Measurements from ENCODE around the gene CPT2. TPM values are rescaled to one million over a fixed set of nuclear protein-coding genes. Genes with fewer than 3 reads are reported as not detected.
A peak's percentile ranks its signal among the peaks of the same experiment; 100 is the strongest.

The CPT2 gene
- total and polyA plus RNA-seq, 2 of the 13 experiments (the other 11 are each of a cell fraction or from before 2014, with no cell fraction given) = 12.6 to 14.6 TPM

- TF ChIP-seq ARNTL (CRISPR knock-in tag; IDR thresholded peaks at IDR 0.05) = peak; percentile 50; the same call in 1 of the 2 replicates
- no peak for TF ChIP-seq HNRNPL (IDR thresholded peaks at IDR 0.05; ENCODE audit: low read depth, low read length)
- TF ChIP-seq GABPB1 (CRISPR knock-in tag; IDR thresholded peaks at IDR 0.05) = peak; percentile 100
- no peak for TF ChIP-seq MAF1 (CRISPR knock-in tag; IDR thresholded peaks at IDR 0.05; ENCODE audit: borderline replicate concordance)
- TF ChIP-seq ASH2L (IDR thresholded peaks at IDR 0.05; ENCODE audit: insufficient read length, low read depth, low read length) = peak; percentile 93
- peak; percentile 81; the same call in 1 of the 2 replicates for TF ChIP-seq ZNF790 (CRISPR knock-in tag; IDR thresholded peaks at IDR 0.05; ENCODE audit: borderline replicate concordance)
- TF ChIP-seq ZNF850 (CRISPR knock-in tag; conservative IDR thresholded peaks at IDR 0.05) = no peak
- TF ChIP-seq RBAK (CRISPR knock-in tag; IDR thresholded peaks at IDR 0.05) = no peak
- TF ChIP-seq ZSCAN20 (CRISPR knock-in tag; IDR thresholded peaks at IDR 0.05; ENCODE audit: borderline replicate concordance) = no peak
- TF ChIP-seq ZBTB38 (CRISPR knock-in tag; IDR thresholded peaks at IDR 0.05) = 0 out of 2 replicates have a peak, but pooled peaks have one; percentile 77
- peak; percentile 85; the same call in 1 of the 2 replicates for TF ChIP-seq ZNF761 (CRISPR knock-in tag; conservative IDR thresholded peaks at IDR 0.05)
- peak; percentile 54; the same call in 1 of the 2 replicates for TF ChIP-seq DR1 (CRISPR knock-in tag; IDR thresholded peaks at IDR 0.05)
- 0 out of 4 replicates have a peak, but pooled peaks of 1 of the 2 experiments have one; percentile 10 for TF ChIP-seq NR2F1 (CRISPR knock-in tag; IDR thresholded peaks at IDR 0.05)
- peak; percentile 70; the same call in 1 of the 2 replicates for TF ChIP-seq SMAD1 (CRISPR knock-in tag; IDR thresholded peaks at IDR 0.05; ENCODE audit: borderline replicate concordance, low read depth)
- TF ChIP-seq NCOA5 (CRISPR knock-in tag; IDR thresholded peaks at IDR 0.05) = no peak
- peak; percentile 97 for TF ChIP-seq ARID4A (CRISPR knock-in tag; IDR thresholded peaks at IDR 0.05; ENCODE audit: borderline replicate concordance)
- no peak for TF ChIP-seq SMAD9 (CRISPR knock-in tag; IDR thresholded peaks at IDR 0.05)
- TF ChIP-seq FLYWCH1 (CRISPR knock-in tag; IDR thresholded peaks at IDR 0.05) = no peak
- TF ChIP-seq MEIS2 (CRISPR knock-in tag; IDR thresholded peaks at IDR 0.05) = peak; percentile 49; the same call in 1 of the 2 replicates
- no peak for TF ChIP-seq ZNF512B (CRISPR knock-in tag; IDR thresholded peaks at IDR 0.05; ENCODE audit: borderline replicate concordance)
- no peak for TF ChIP-seq ZNF577 (CRISPR knock-in tag; IDR thresholded peaks at IDR 0.05; ENCODE audit: borderline replicate concordance, low read depth)
Observed at GRCh38 chr1:53238197-53239155, 41.9 kb downstream of the CPT2 start, which contains the start of gene MAGOH (continued).
